Osteoblast (primary cell): ENCODE data around the gene IDUA. TPM values are rescaled to one million over a fixed set of nuclear protein-coding genes. Genes with fewer than 3 reads are reported as not detected.

ENCODE experiments used
- DNase-seq: peaks from one replicate; pipeline ENCODE4 v3.0.0; 2011; ENCODE audit warnings: low spot score, mixed read lengths; ENCODE audit not compliant: insufficient read length; ENCODE audit errors: missing footprints
- H2AFZ ChIP-seq: 2 replicates; pipeline ENCODE4 v1.6.0; 2011; ENCODE audit warnings: mild to moderate bottlenecking, low read length
- H3K27ac ChIP-seq: 2 replicates; pipeline ENCODE4 v1.5.1; 2011; ENCODE audit warnings: mild to moderate bottlenecking, low read depth, low read length, moderate library complexity
- H3K27me3 ChIP-seq: 2 replicates; pipeline ENCODE4 v1.6.0; 2012; ENCODE audit warnings: mild to moderate bottlenecking, control low read depth, inconsistent platforms, low read length, moderate library complexity; ENCODE audit not compliant: insufficient read depth
- H3K36me3 ChIP-seq: 2 replicates; pipeline ENCODE4 v1.5.1; 2011; ENCODE audit warnings: mild to moderate bottlenecking, low read length, control low read depth, moderate library complexity; ENCODE audit not compliant: insufficient read depth
- H3K4me1 ChIP-seq: 2 replicates; pipeline ENCODE4 v1.5.1; 2011; ENCODE audit warnings: mild to moderate bottlenecking, low read length, control low read depth, moderate library complexity; ENCODE audit not compliant: insufficient read depth
- H3K4me2 ChIP-seq: 2 replicates; pipeline ENCODE4 v1.6.0; 2011; ENCODE audit warnings: mild to moderate bottlenecking, low read length; ENCODE audit not compliant: insufficient read depth
- H3K4me3 ChIP-seq: fragments of 200-600 bp; sonication (generic); 3 replicates; pipeline ENCODE4 v1.5.1; 2012; ENCODE audit warnings: mild to moderate bottlenecking, low read length, inconsistent platforms; ENCODE audit not compliant: insufficient read depth
- H3K79me2 ChIP-seq: 2 replicates; pipeline ENCODE4 v1.6.0; 2012; ENCODE audit warnings: mild to moderate bottlenecking, low read length, control low read depth, inconsistent platforms; ENCODE audit not compliant: insufficient read depth
- H3K9me3 ChIP-seq: 2 replicates; pipeline ENCODE4 v1.5.1; 2011; ENCODE audit warnings: low read depth, low read length, control low read depth
- H4K20me1 ChIP-seq: 2 replicates; pipeline ENCODE4 v1.6.0; 2012; ENCODE audit warnings: mild to moderate bottlenecking, low read length, control low read depth; ENCODE audit not compliant: insufficient read depth
- CTCF ChIP-seq: IDR thresholded peaks from 2 replicates; pipeline ENCODE4 v1.5.1; 2011; ENCODE audit warnings: mild to moderate bottlenecking, low read depth, low read length, moderate library complexity; ENCODE audit errors: extremely low read depth
- total RNA-seq: library from RNA; depleted of rRNA; stranded (reverse); fragments of >200 nt; gene quantifications from 2 replicates; pipeline ENCODE4 v1.2.3, GENCODE V29; 2012

The IDUA gene
- total RNA-seq, 1 donor: 26.4 TPM

GRCh38 chr4:948936-949300 is 37.9 kb upstream of the IDUA start:
- DNase-seq: peak; percentile 77
- no peak for TF ChIP-seq CTCF
- H4K20me1 ChIP-seq: peaks cover 10% of the 10 kb centered on the region
- H3K4me3 ChIP-seq: no peak overlapping the region
- no peaks in the 10 kb centered on the region for H3K9me3 ChIP-seq
- no peak overlapping the region for H2AFZ ChIP-seq
- H3K27ac ChIP-seq: no peak overlapping the region
- no peaks in the 10 kb centered on the region for H3K79me2 ChIP-seq
- no peaks in the 10 kb centered on the region for H3K27me3 ChIP-seq
- H3K4me2 ChIP-seq: no peak overlapping the region
- H3K4me1 ChIP-seq: no peaks in the 10 kb centered on the region
- no peaks in the 10 kb centered on the region for H3K36me3 ChIP-seq

DNA sequence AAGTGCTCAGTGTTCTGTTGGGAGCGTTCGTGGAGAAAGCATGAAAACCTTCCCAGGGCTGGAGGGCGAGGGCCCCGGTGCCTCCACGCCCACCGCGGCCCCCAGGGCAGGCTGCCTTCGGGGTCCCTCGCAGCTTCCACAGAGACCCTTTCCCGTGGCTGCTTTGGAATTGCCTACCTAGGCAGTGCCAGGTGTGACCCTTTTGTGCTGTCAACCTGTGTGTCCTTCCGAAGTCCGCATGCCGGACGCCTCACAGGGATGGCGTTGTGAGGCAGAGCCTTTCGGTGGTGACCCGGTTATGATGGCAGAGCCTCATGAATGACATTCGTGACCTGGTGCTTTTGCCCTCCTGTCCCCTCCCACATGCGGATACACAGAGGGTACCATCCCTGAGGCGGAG is 37.2 kb upstream of the IDUA start:
- no peaks in the 10 kb centered on the region for H3K4me1 ChIP-seq
- no peaks in the 10 kb centered on the region for H3K36me3 ChIP-seq
- no peak overlapping the region for H3K4me3 ChIP-seq
- no peak for TF ChIP-seq CTCF
- no peak overlapping the region for H3K4me2 ChIP-seq
- H4K20me1 ChIP-seq: peaks cover 10% of the 10 kb centered on the region
- H2AFZ ChIP-seq: no peak overlapping the region
- H3K27ac ChIP-seq: no peak overlapping the region
- DNase-seq: peak; percentile 75
- no peaks in the 10 kb centered on the region for H3K27me3 ChIP-seq
- no peaks in the 10 kb centered on the region for H3K79me2 ChIP-seq
- H3K9me3 ChIP-seq: no peaks in the 10 kb centered on the region

GRCh38 chr4:950136-951020 is 36.5 kb upstream of the IDUA start:
- DNase-seq: peak; percentile 80
- H3K27ac ChIP-seq: no peak overlapping the region
- H4K20me1 ChIP-seq: peaks cover 10% of the 10 kb centered on the region
- H3K36me3 ChIP-seq: no peaks in the 10 kb centered on the region
- no peaks in the 10 kb centered on the region for H3K79me2 ChIP-seq
- H3K4me2 ChIP-seq: no peak overlapping the region
- H3K9me3 ChIP-seq: no peaks in the 10 kb centered on the region
- H3K4me3 ChIP-seq: no peak overlapping the region
- TF ChIP-seq CTCF: no peak
- H3K4me1 ChIP-seq: no peaks in the 10 kb centered on the region
- no peaks in the 10 kb centered on the region for H3K27me3 ChIP-seq
- H2AFZ ChIP-seq: no peak overlapping the region

DNA sequence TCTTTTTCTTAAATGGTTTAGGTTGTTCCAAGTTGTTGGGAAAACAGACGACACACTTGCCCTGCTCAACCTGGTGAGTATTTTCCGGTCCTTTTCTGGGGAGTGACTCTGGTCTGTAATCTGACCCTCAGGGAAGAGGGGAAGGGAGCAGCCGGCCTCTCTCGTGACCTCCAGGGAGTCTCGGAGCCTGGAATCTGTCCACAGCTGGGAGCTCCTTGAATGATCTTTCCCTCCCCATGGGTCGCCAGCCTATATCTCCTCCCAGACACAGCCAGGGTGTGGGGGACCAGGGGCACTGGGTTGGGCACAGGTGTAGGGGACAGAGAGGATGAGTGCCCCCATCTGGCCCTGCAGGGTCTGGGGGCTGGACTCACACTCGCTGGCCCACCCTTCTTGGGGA is 35.7 kb upstream of the IDUA start:
- Histone ChIP-seq H3K27me3 (no peaks in the 10 kb centered on the region), H3K9me3 (no peaks in the 10 kb centered on the region), H3K36me3 (no peaks in the 10 kb centered on the region), H3K27ac (no peak overlapping the region), H4K20me1 (peaks cover 7% of the 10 kb centered on the region), H3K4me3 (no peak overlapping the region), H2AFZ (no peak overlapping the region), H3K4me2 (no peak overlapping the region), H3K4me1 (no peaks in the 10 kb centered on the region), H3K79me2 (no peaks in the 10 kb centered on the region)
- TF ChIP-seq CTCF: no peak
- peak; percentile 75 for DNase-seq
